ENCODE measurements around the gene COL20A1.

- TF ChIP-seq CTCF (IDR thresholded peaks at IDR 0.05) (no peak), POLR2A (IDR thresholded peaks at IDR 0.05) (no peak)
Measured at GRCh38 chr20:63264519-63264918, 28.5 kb upstream of the COL20A1 start.

All from testis (tissue), 2 donors.